ENCODE results near the gene MYL11.

MYL11 gene

GRCh38 chr16:30356401-30357084, 18.1 kb upstream of the MYL11 start:
- peak overlapping the region; percentile 94 for H3K27ac ChIP-seq (ENCODE audit: low read length, poor library complexity, severe bottlenecking)
- no peak overlapping the region for H3K18ac ChIP-seq (ENCODE audit: low read depth in 1 of 2, low read length in 2 of 2)
- no peak overlapping the region for H3K14ac ChIP-seq (ENCODE audit: low read length in 2 of 2)
- DNase-seq: no peak
- peak overlapping the region; percentile 81 for H3K4me2 ChIP-seq (ENCODE audit: low read length, poor library complexity, severe bottlenecking)
- no peak overlapping the region for H3K4me3 ChIP-seq (ENCODE audit: insufficient read depth in 1 of 2, low read depth in 1 of 2, low read length in 2 of 2)
- H2AFZ ChIP-seq (ENCODE audit: low read depth, low read length): no peak overlapping the region
- H2BK120ac ChIP-seq (ENCODE audit: low read depth, low read length): no peak overlapping the region
- peak overlapping the region in 1 of 2 experiments; percentile 85 for H3K4ac ChIP-seq (ENCODE audit: low read depth in 1 of 2, low read length in 2 of 2)
- peaks cover 60 to 73% of the 10 kb centered on the region in 2 experiments for H3K36me3 ChIP-seq (ENCODE audit: control insufficient read depth in 1 of 2, insufficient read depth in 2 of 2, low read depth in 1 of 2, low read length in 2 of 2)
- H3K27me3 ChIP-seq (ENCODE audit: control insufficient read depth in 1 of 2, insufficient read depth in 1 of 2, low read length in 2 of 2): no peaks in the 10 kb centered on the region
- H3K9ac ChIP-seq (ENCODE audit: low read length): peak overlapping the region; percentile 91
- H2BK15ac ChIP-seq (ENCODE audit: low read depth, poor library complexity, severe bottlenecking): no peak overlapping the region
- H3K79me1 ChIP-seq (replicated peaks; ENCODE audit: low read length, poor library complexity, severe bottlenecking): peaks cover 50% of the 10 kb centered on the region
- WGBS: 94% methylated on average over 12 of the region's 12 CpGs
- H4K8ac ChIP-seq (ENCODE audit: low read length): peak overlapping the region; percentile 95
- H2AK5ac ChIP-seq (ENCODE audit: low read length, severe bottlenecking): peak overlapping the region; percentile 61
- H2BK12ac ChIP-seq (ENCODE audit: low read length in 2 of 2): no peak overlapping the region
- no peaks in the 10 kb centered on the region for H3K9me3 ChIP-seq (ENCODE audit: control insufficient read depth, low read length)
- no peak overlapping the region for H3K23ac ChIP-seq (ENCODE audit: low read length in 2 of 2)
- H3K4me1 ChIP-seq (ENCODE audit: control insufficient read depth, insufficient read depth, low read depth, low read length): peaks cover 38% of the 10 kb centered on the region
- H2BK5ac ChIP-seq (ENCODE audit: low read depth, low read length, poor library complexity, severe bottlenecking): no peak overlapping the region
- no peak overlapping the region for H4K91ac ChIP-seq (ENCODE audit: low read length)

GRCh38 chr16:30357085-30357714, 17.4 kb upstream of the MYL11 start:
- no peak overlapping the region for H3K4ac ChIP-seq (ENCODE audit: low read depth in 1 of 2, low read length in 2 of 2)
- no peak overlapping the region for H4K8ac ChIP-seq (ENCODE audit: low read length)
- WGBS: 96% methylated on average over 3 of the region's 5 CpGs
- H2BK120ac ChIP-seq (ENCODE audit: low read depth, low read length): no peak overlapping the region
- H3K9me3 ChIP-seq (ENCODE audit: control insufficient read depth, low read length): no peaks in the 10 kb centered on the region
- no peak overlapping the region for H3K14ac ChIP-seq (ENCODE audit: low read length in 2 of 2)
- no peak overlapping the region for H3K4me2 ChIP-seq (ENCODE audit: low read length, poor library complexity, severe bottlenecking)
- H3K36me3 ChIP-seq (ENCODE audit: control insufficient read depth in 1 of 2, insufficient read depth in 2 of 2, low read depth in 1 of 2, low read length in 2 of 2): peaks cover 58 to 66% of the 10 kb centered on the region in 2 experiments
- H3K27ac ChIP-seq (ENCODE audit: low read length, poor library complexity, severe bottlenecking): no peak overlapping the region
- no peak overlapping the region for H3K18ac ChIP-seq (ENCODE audit: low read depth in 1 of 2, low read length in 2 of 2)
- no peak overlapping the region for H2BK5ac ChIP-seq (ENCODE audit: low read depth, low read length, poor library complexity, severe bottlenecking)
- DNase-seq: no peak
- H2BK15ac ChIP-seq (ENCODE audit: low read depth, poor library complexity, severe bottlenecking): no peak overlapping the region
- H3K23ac ChIP-seq (ENCODE audit: low read length in 2 of 2): no peak overlapping the region
- H3K79me1 ChIP-seq (replicated peaks; ENCODE audit: low read length, poor library complexity, severe bottlenecking): peaks cover 45% of the 10 kb centered on the region
- peak overlapping the region; percentile 11 for H3K9ac ChIP-seq (ENCODE audit: low read length)
- no peak overlapping the region for H3K4me3 ChIP-seq (ENCODE audit: insufficient read depth in 1 of 2, low read depth in 1 of 2, low read length in 2 of 2)
- H2AFZ ChIP-seq (ENCODE audit: low read depth, low read length): no peak overlapping the region
- no peaks in the 10 kb centered on the region for H3K27me3 ChIP-seq (ENCODE audit: control insufficient read depth in 1 of 2, insufficient read depth in 1 of 2, low read length in 2 of 2)
- H4K91ac ChIP-seq (ENCODE audit: low read length): no peak overlapping the region
- H3K4me1 ChIP-seq (ENCODE audit: control insufficient read depth, insufficient read depth, low read depth, low read length): peaks cover 35% of the 10 kb centered on the region
- no peak overlapping the region for H2BK12ac ChIP-seq (ENCODE audit: low read length in 2 of 2)
- no peak overlapping the region for H2AK5ac ChIP-seq (ENCODE audit: low read length, severe bottlenecking)

- Histone ChIP-seq H3K4me2 (ENCODE audit: low read length, poor library complexity, severe bottlenecking) (no peak overlapping the region), H3K79me1 (replicated peaks; ENCODE audit: low read length, poor library complexity, severe bottlenecking) (peaks cover 40% of the 10 kb centered on the region), H3K9me3 (ENCODE audit: control insufficient read depth, low read length) (no peaks in the 10 kb centered on the region), H3K18ac (ENCODE audit: low read depth in 1 of 2, low read length in 2 of 2) (no peak overlapping the region), H2BK5ac (ENCODE audit: low read depth, low read length, poor library complexity, severe bottlenecking) (no peak overlapping the region), H2BK15ac (ENCODE audit: low read depth, poor library complexity, severe bottlenecking) (peak overlapping the region; percentile 17), H3K4ac (ENCODE audit: low read depth in 1 of 2, low read length in 2 of 2) (no peak overlapping the region), H3K4me3 (ENCODE audit: insufficient read depth in 1 of 2, low read depth in 1 of 2, low read length in 2 of 2) (no peak overlapping the region), H3K9ac (ENCODE audit: low read length) (no peak overlapping the region), H3K27me3 (ENCODE audit: control insufficient read depth in 1 of 2, insufficient read depth in 1 of 2, low read length in 2 of 2) (no peaks in the 10 kb centered on the region), H2AK5ac (ENCODE audit: low read length, severe bottlenecking) (no peak overlapping the region), H3K23ac (ENCODE audit: low read length in 2 of 2) (peak overlapping the region in 1 of 2 experiments; percentile 57), H4K91ac (ENCODE audit: low read length) (no peak overlapping the region), H2BK120ac (ENCODE audit: low read depth, low read length) (no peak overlapping the region), H3K27ac (ENCODE audit: low read length, poor library complexity, severe bottlenecking) (no peak overlapping the region), H2AFZ (ENCODE audit: low read depth, low read length) (no peak overlapping the region), H3K36me3 (ENCODE audit: control insufficient read depth in 1 of 2, insufficient read depth in 2 of 2, low read depth in 1 of 2, low read length in 2 of 2) (peaks cover 56 to 59% of the 10 kb centered on the region in 2 experiments), H2BK12ac (ENCODE audit: low read length in 2 of 2) (no peak overlapping the region), H4K8ac (ENCODE audit: low read length) (no peak overlapping the region), H3K4me1 (ENCODE audit: control insufficient read depth, insufficient read depth, low read depth, low read length) (peaks cover 28% of the 10 kb centered on the region), H3K14ac (ENCODE audit: low read length in 2 of 2) (no peak overlapping the region)
- DNase-seq: no peak
- WGBS: 95% methylated on average over 37 of the region's 37 CpGs
These were observed 16.7 kb upstream of the MYL11 start for GRCh38 chr16:30357715-30358576.

GRCh38 chr16:30358577-30358936, 16.0 kb upstream of the MYL11 start:
- Histone ChIP-seq H3K4me1 (ENCODE audit: control insufficient read depth, insufficient read depth, low read depth, low read length) (peaks cover 23% of the 10 kb centered on the region), H3K36me3 (ENCODE audit: control insufficient read depth in 1 of 2, insufficient read depth in 2 of 2, low read depth in 1 of 2, low read length in 2 of 2) (peaks cover 55 to 56% of the 10 kb centered on the region in 2 experiments), H2BK120ac (ENCODE audit: low read depth, low read length) (no peak overlapping the region), H3K27ac (ENCODE audit: low read length, poor library complexity, severe bottlenecking) (no peak overlapping the region), H3K4ac (ENCODE audit: low read depth in 1 of 2, low read length in 2 of 2) (no peak overlapping the region), H3K79me1 (replicated peaks; ENCODE audit: low read length, poor library complexity, severe bottlenecking) (peaks cover 37% of the 10 kb centered on the region), H2AFZ (ENCODE audit: low read depth, low read length) (no peak overlapping the region), H3K9ac (ENCODE audit: low read length) (no peak overlapping the region), H3K14ac (ENCODE audit: low read length in 2 of 2) (no peak overlapping the region), H4K91ac (ENCODE audit: low read length) (no peak overlapping the region), H3K27me3 (ENCODE audit: control insufficient read depth in 1 of 2, insufficient read depth in 1 of 2, low read length in 2 of 2) (no peaks in the 10 kb centered on the region), H3K23ac (ENCODE audit: low read length in 2 of 2) (no peak overlapping the region), H2BK5ac (ENCODE audit: low read depth, low read length, poor library complexity, severe bottlenecking) (no peak overlapping the region), H2BK12ac (ENCODE audit: low read length in 2 of 2) (no peak overlapping the region), H2AK5ac (ENCODE audit: low read length, severe bottlenecking) (no peak overlapping the region), H3K18ac (ENCODE audit: low read depth in 1 of 2, low read length in 2 of 2) (no peak overlapping the region), H3K9me3 (ENCODE audit: control insufficient read depth, low read length) (no peaks in the 10 kb centered on the region), H3K4me2 (ENCODE audit: low read length, poor library complexity, severe bottlenecking) (no peak overlapping the region), H4K8ac (ENCODE audit: low read length) (no peak overlapping the region), H3K4me3 (ENCODE audit: insufficient read depth in 1 of 2, low read depth in 1 of 2, low read length in 2 of 2) (no peak overlapping the region), H2BK15ac (ENCODE audit: low read depth, poor library complexity, severe bottlenecking) (no peak overlapping the region)
- DNase-seq: no peak
- 93% methylated on average over 8 of the region's 9 CpGs for WGBS
